Neural cell (in vitro differentiated cells): ENCODE data around the gene PDIA2. TPM values are rescaled to one million over a fixed set of nuclear protein-coding genes. Genes with fewer than 3 reads are reported as not detected.

Experiments used
- H2AFZ ChIP-seq: fragments of 200-600, 300-800 bp; sonication (generic), shearing (Covaris generic); 2 replicates; pipeline ENCODE4 v1.6.0; 2014; ENCODE audit warnings: low read depth, mild to moderate bottlenecking, antibody characterized with exemption, low read length, moderate library complexity
- H3F3A ChIP-seq: fragments of 200-600 bp; shearing (Covaris generic); 2 replicates; pipeline ENCODE4 v1.6.1; 2016; ENCODE audit warnings: mild to moderate bottlenecking, moderate library complexity, mixed read lengths, antibody characterized with exemption, low read length; ENCODE audit not compliant: insufficient read depth, poor library complexity, severe bottlenecking
- H3K27ac ChIP-seq: fragments of 200-600, 300-800 bp; sonication (generic), shearing (Covaris generic); 2 replicates; pipeline ENCODE4 v1.5.1; 2014; ENCODE audit warnings: mild to moderate bottlenecking, low read length, moderate library complexity
- H3K27me3 ChIP-seq: fragments of 300-800, 200-600 bp; sonication (generic), shearing (Covaris generic); 2 replicates; pipeline ENCODE4 v1.6.0; 2014; ENCODE audit warnings: mild to moderate bottlenecking, low read depth, low read length, moderate library complexity; ENCODE audit not compliant: insufficient read depth
- H3K36me3 ChIP-seq: fragments of 300-800, 200-600 bp; sonication (generic), shearing (Covaris generic); 2 replicates; pipeline ENCODE4 v1.5.1; 2014; ENCODE audit warnings: mild to moderate bottlenecking, antibody characterized with exemption, low read length, moderate library complexity; ENCODE audit not compliant: insufficient read depth
- H3K4me2 ChIP-seq: fragments of 300-800, 200-600 bp; sonication (generic), shearing (Covaris generic); 2 replicates; pipeline ENCODE4 v1.6.0; 2014; ENCODE audit warnings: mild to moderate bottlenecking, low read length
- H3K4me3 ChIP-seq: fragments of 300-800, 200-600 bp; sonication (generic), shearing (Covaris generic); 2 replicates; pipeline ENCODE4 v1.5.1; 2014; ENCODE audit warnings: mild to moderate bottlenecking, low read length, moderate library complexity
- H3K79me2 ChIP-seq: fragments of 200-600 bp; shearing (Covaris generic); replicated peaks from 2 replicates; pipeline ENCODE4 v1.6.0; 2014; ENCODE audit warnings: mild to moderate bottlenecking, low read length, moderate library complexity; ENCODE audit not compliant: insufficient read depth
- H3K9ac ChIP-seq: fragments of 300-800, 200-600 bp; sonication (generic), shearing (Covaris generic); 2 replicates; pipeline ENCODE4 v1.6.1; 2016; ENCODE audit warnings: mild to moderate bottlenecking, low read length, mixed read lengths
- H3K9me2 ChIP-seq: fragments of 200-600 bp; shearing (Covaris generic); 2 replicates; pipeline ENCODE4 v1.6.1; 2016; ENCODE audit warnings: mild to moderate bottlenecking, low read length, mixed read lengths; ENCODE audit not compliant: insufficient read depth
- H3K9me3 ChIP-seq: fragments of 200-600, 300-800 bp; sonication (generic), shearing (Covaris generic); 2 replicates; pipeline ENCODE4 v1.6.1; 2016; ENCODE audit warnings: mild to moderate bottlenecking, mixed run types, low read length, moderate library complexity, mixed read lengths
- H4K20me1 ChIP-seq: fragments of 200-600 bp; shearing (Covaris generic); 2 replicates; pipeline ENCODE4 v1.6.1; 2016; ENCODE audit warnings: mild to moderate bottlenecking, mixed run types; ENCODE audit not compliant: insufficient read depth
- EP300 ChIP-seq: fragments of 450-650 bp; conservative IDR thresholded peaks from 2 replicates; pipeline ENCODE4 v1.6.1; 2014; ENCODE audit warnings: antibody characterized with exemption, mild to moderate bottlenecking, moderate library complexity; ENCODE audit not compliant: poor library complexity, severe bottlenecking
- EZH2 ChIP-seq: fragments of 200-600, 300-800 bp; shearing (Covaris generic), sonication (generic); IDR thresholded peaks from 2 replicates; pipeline ENCODE4 v1.6.1; 2014; ENCODE audit warnings: antibody characterized with exemption, low read length, borderline replicate concordance, mild to moderate bottlenecking; ENCODE audit not compliant: insufficient read depth, poor library complexity, severe bottlenecking
- MXI1 ChIP-seq: fragments of 450-650 bp; conservative IDR thresholded peaks from 2 replicates; pipeline ENCODE4 v1.6.1; 2014; ENCODE audit warnings: antibody characterized with exemption, mild to moderate bottlenecking; ENCODE audit not compliant: poor library complexity, severe bottlenecking
- POLR2AphosphoS5 ChIP-seq: IDR thresholded peaks from 2 replicates; pipeline ENCODE4 v1.6.1; 2012
- RAD21 ChIP-seq: fragments of 450-650 bp; conservative IDR thresholded peaks from 2 replicates; pipeline ENCODE4 v1.6.1; 2014; ENCODE audit warnings: antibody characterized with exemption, mild to moderate bottlenecking, moderate library complexity
- REST ChIP-seq: IDR thresholded peaks from 2 replicates; pipeline ENCODE4 v1.6.1; 2012; ENCODE audit warnings: borderline replicate concordance
- SMC3 ChIP-seq: fragments of 450-650 bp; conservative IDR thresholded peaks from 2 replicates; pipeline ENCODE4 v1.6.1; 2014; ENCODE audit warnings: antibody characterized with exemption, mild to moderate bottlenecking, moderate library complexity; ENCODE audit not compliant: poor library complexity
- TAF1 ChIP-seq: IDR thresholded peaks from 2 replicates; pipeline ENCODE4 v1.6.1; 2012; ENCODE audit warnings: low read depth
- polyA plus RNA-seq: library from polyadenylated mRNA; depleted of rRNA; stranded (reverse); fragments of >200 nt; gene quantifications from 2 replicates; pipeline ENCODE4 v1.2.3, GENCODE V29; 2014
- TF ChIP-seq, protein P1 (sequence below): fragments of 450-650 bp; IDR thresholded peaks from 2 replicates; pipeline ENCODE4 v1.5.1; 2014; ENCODE audit warnings: antibody characterized with exemption, mild to moderate bottlenecking, moderate library complexity; ENCODE audit not compliant: poor library complexity, severe bottlenecking

PDIA2 gene
- polyA plus RNA-seq, 1 donor from 2014 or later, result 109 TPM

- H3K36me3 ChIP-seq, result no peaks in the 10 kb centered on the region
- no peaks in the 10 kb centered on the region for H3K9me3 ChIP-seq
- H3K27me3 ChIP-seq, result no peaks in the 10 kb centered on the region
- H3K9me2 ChIP-seq, result no peaks in the 10 kb centered on the region
- no peak overlapping the region for H3K9ac ChIP-seq
- H3K4me2 ChIP-seq, result no peak overlapping the region
- H3K4me3 ChIP-seq, result no peak overlapping the region
- TF ChIP-seq POLR2AphosphoS5 (no peak), TAF1 (no peak), EZH2 (no peak), REST (no peak), MXI1 (no peak), SMC3 (no peak), EP300 (no peak), RAD21 (no peak)
- TF ChIP-seq, protein P1, sequence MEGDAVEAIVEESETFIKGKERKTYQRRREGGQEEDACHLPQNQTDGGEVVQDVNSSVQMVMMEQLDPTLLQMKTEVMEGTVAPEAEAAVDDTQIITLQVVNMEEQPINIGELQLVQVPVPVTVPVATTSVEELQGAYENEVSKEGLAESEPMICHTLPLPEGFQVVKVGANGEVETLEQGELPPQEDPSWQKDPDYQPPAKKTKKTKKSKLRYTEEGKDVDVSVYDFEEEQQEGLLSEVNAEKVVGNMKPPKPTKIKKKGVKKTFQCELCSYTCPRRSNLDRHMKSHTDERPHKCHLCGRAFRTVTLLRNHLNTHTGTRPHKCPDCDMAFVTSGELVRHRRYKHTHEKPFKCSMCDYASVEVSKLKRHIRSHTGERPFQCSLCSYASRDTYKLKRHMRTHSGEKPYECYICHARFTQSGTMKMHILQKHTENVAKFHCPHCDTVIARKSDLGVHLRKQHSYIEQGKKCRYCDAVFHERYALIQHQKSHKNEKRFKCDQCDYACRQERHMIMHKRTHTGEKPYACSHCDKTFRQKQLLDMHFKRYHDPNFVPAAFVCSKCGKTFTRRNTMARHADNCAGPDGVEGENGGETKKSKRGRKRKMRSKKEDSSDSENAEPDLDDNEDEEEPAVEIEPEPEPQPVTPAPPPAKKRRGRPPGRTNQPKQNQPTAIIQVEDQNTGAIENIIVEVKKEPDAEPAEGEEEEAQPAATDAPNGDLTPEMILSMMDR, result no peak
- no peaks in the 10 kb centered on the region for H3K79me2 ChIP-seq
- H3F3A ChIP-seq, result no peaks in the 10 kb centered on the region
- H4K20me1 ChIP-seq, result no peaks in the 10 kb centered on the region
- no peak overlapping the region for H3K27ac ChIP-seq
- no peak overlapping the region for H2AFZ ChIP-seq
Measured at GRCh38 chr16:261031-261691, 21.8 kb upstream of the PDIA2 start.

DNA sequence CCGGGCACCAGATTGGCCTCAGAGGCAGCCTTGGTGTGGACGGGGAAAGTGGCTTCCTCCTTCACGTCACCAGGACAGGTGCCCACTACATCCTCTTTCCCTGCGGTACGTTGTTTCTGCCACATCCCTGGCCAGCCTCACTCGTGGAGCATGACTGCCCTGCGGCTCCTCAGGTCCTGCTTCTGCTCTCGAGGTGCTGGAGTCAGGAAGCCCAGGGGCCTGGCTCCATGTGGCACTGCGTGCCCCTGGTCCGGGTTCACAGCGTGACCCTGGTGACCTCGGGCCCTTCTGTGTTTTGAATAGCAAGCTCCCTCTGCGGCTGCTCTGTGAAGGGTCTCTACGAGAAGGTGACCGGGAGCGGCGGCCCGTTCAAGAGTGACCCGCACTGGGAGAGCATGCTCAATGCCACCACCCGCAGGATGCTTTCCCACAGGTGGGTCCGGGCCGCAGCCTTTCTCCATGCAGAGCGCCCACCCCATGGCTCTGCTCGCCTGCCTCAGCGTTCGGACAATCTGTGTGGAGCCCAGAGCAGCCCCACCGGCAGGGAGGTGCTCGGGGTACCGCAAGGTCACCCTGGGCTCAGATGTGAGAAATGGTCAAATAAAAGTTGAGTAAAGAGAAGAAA, 20.7 kb upstream of the PDIA2 start:
- Histone ChIP-seq H3K4me3 (no peak overlapping the region), H3K4me2 (no peak overlapping the region), H3K9me2 (no peaks in the 10 kb centered on the region), H3K9me3 (no peaks in the 10 kb centered on the region), H3K9ac (no peak overlapping the region), H3F3A (no peaks in the 10 kb centered on the region), H3K36me3 (no peaks in the 10 kb centered on the region), H4K20me1 (no peaks in the 10 kb centered on the region), H3K27me3 (no peaks in the 10 kb centered on the region), H2AFZ (no peak overlapping the region), H3K79me2 (no peaks in the 10 kb centered on the region), H3K27ac (no peak overlapping the region)
- no peak for TF ChIP-seq POLR2AphosphoS5
- no peak for TF ChIP-seq EP300
- no peak for TF ChIP-seq RAD21
- no peak for TF ChIP-seq TAF1
- no peak for TF ChIP-seq MXI1
- no peak for TF ChIP-seq REST
- TF ChIP-seq, protein P1, result no peak
- TF ChIP-seq EZH2, result no peak
- TF ChIP-seq SMC3, result no peak
